Subcutaneous abdominal adipose tissue (tissue), 5 donors: Measurements from ENCODE around the gene CNOT6L.

Experiments used
- H3K27ac ChIP-seq: one replicate; pipeline ENCODE4 v1.7.0; 2013; ENCODE audit warnings: low read depth, mild to moderate bottlenecking, inconsistent platforms, low read length, moderate library complexity
- H3K27me3 ChIP-seq, 5 donors: one replicate each; pipeline ENCODE4 v1.7.0; 2013; ENCODE audit warnings: low read length in 5 of 5, inconsistent platforms in 1 of 5; ENCODE audit not compliant: control insufficient read depth in 5 of 5, insufficient read depth in 4 of 5
- H3K36me3 ChIP-seq, 5 donors: one replicate each; pipeline ENCODE4 v1.7.0; 2013; ENCODE audit warnings: low read length in 5 of 5; ENCODE audit not compliant: control insufficient read depth in 5 of 5, insufficient read depth in 5 of 5
- H3K4me1 ChIP-seq, 5 donors: one replicate each; pipeline ENCODE4 v1.7.0; 2013; ENCODE audit warnings: low read length in 5 of 5, mild to moderate bottlenecking in 3 of 5, moderate library complexity in 1 of 5; ENCODE audit not compliant: control insufficient read depth in 5 of 5, insufficient read depth in 5 of 5
- H3K4me3 ChIP-seq, 5 donors: one replicate each; pipeline ENCODE4 v1.7.0; 2013; ENCODE audit warnings: low read length in 5 of 5, low read depth in 1 of 5
- H3K9ac ChIP-seq, 5 donors: one replicate each; pipeline ENCODE4 v1.7.0; 2013; ENCODE audit warnings: low read length in 5 of 5, mild to moderate bottlenecking in 4 of 5, moderate library complexity in 3 of 5
- H3K9me3 ChIP-seq, 5 donors: one replicate each; pipeline ENCODE4 v1.7.0; 2013; ENCODE audit warnings: low read length in 5 of 5; ENCODE audit not compliant: control insufficient read depth in 5 of 5
- donor health status: healthy.
- donor health status: healthy.
- donor health status: healthy.
- donor health status: healthy.
- donor health status: healthy.

Gene CNOT6L

GRCh38 chr4:77665381-77666069 is 153.6 kb downstream of the CNOT6L start:
- Histone ChIP-seq H3K4me3 (no peak overlapping the region), H3K9me3 (no peaks in the 10 kb centered on the region), H3K36me3 (no peaks in the 10 kb centered on the region), H3K27me3 (no peaks in the 10 kb centered on the region), H3K9ac (no peak overlapping the region), H3K27ac (no peak overlapping the region), H3K4me1 (no peaks in the 10 kb centered on the region)
